GM10266 (cell line): Measurements from ENCODE around the gene FZD10.

Experiments
- DNase-seq: peaks from one replicate; pipeline ENCODE4 v3.0.0; 2012; ENCODE audit errors: extremely low spot score
- TF ChIP-seq, protein P1 (sequence below): IDR thresholded peaks from 2 replicates; pipeline ENCODE4 v1.5.1; 2012; ENCODE audit warnings: mild to moderate bottlenecking, low read depth; ENCODE audit not compliant: control insufficient read depth, insufficient read depth; ENCODE audit errors: missing control alignments

FZD10 gene

GRCh38 chr12:130192642-130193345 lies 30.5 kb downstream of the FZD10 start:
- TF ChIP-seq, protein P1, sequence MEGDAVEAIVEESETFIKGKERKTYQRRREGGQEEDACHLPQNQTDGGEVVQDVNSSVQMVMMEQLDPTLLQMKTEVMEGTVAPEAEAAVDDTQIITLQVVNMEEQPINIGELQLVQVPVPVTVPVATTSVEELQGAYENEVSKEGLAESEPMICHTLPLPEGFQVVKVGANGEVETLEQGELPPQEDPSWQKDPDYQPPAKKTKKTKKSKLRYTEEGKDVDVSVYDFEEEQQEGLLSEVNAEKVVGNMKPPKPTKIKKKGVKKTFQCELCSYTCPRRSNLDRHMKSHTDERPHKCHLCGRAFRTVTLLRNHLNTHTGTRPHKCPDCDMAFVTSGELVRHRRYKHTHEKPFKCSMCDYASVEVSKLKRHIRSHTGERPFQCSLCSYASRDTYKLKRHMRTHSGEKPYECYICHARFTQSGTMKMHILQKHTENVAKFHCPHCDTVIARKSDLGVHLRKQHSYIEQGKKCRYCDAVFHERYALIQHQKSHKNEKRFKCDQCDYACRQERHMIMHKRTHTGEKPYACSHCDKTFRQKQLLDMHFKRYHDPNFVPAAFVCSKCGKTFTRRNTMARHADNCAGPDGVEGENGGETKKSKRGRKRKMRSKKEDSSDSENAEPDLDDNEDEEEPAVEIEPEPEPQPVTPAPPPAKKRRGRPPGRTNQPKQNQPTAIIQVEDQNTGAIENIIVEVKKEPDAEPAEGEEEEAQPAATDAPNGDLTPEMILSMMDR, result no peak
- DNase-seq, result no peak

DNA sequence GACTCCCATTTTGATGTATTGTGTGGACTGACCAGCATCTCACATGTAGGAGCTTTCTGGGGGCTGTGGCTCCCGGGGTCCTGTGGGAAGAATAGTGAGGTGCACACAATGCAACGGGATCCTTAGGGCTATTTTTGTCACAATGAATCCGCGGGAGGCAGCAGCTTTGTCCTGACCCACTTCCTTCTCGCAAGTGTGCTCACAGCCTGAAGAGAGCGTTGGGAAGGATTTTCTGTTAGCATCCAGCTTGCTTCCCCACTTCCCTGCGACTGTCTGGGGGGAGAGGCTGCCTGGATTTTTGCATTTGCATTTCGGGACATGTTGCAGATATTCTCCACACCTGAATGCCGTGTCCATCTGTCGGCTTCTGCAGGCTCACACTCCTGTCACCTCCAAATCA lies 31.9 kb downstream of the FZD10 start:
- DNase-seq, result no peak
- TF ChIP-seq, protein P1, result no peak

GRCh38 chr12:130195369-130195768 lies 33.1 kb downstream of the FZD10 start:
- TF ChIP-seq, protein P1, result no peak
- no peak for DNase-seq

- DNase-seq, result no peak
- TF ChIP-seq, protein P1, result no peak
Measured at GRCh38 chr12:130195776-130196175, 33.5 kb downstream of the FZD10 start.

- TF ChIP-seq, protein P1, result no peak
- no peak for DNase-seq
Measured at GRCh38 chr12:130196827-130197226, 34.6 kb downstream of the FZD10 start.

DNA sequence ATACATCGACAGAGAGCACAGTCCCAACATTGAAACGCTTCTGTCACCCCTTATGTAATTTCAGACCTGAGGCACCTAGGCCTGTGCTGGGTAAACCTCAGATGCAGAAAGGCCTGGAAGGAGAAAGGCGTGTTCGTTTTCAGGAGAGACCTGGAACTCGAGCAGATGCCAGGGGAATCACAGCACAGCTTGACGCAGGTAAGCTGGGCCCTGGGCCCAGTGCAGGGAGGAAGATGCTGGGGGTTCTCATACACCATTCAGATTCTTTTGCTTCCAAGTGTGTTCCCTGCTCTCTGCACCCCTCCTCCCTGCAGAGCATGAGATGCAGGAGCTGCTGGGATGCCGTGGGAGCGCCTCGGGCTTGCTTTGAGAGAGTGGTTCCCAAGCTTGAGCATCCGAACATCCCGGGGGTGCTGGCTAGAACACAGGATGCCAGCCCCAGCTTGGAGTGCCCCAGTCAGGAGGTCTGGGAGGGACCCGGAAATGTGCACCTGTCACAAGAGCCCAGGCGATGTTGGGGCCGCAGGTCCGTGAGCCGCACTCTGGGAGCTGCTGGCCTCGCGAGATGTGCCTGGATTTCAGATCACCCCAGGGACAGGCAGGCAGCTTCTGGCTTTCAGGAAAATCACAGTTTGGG lies 35.9 kb downstream of the FZD10 start:
- TF ChIP-seq, protein P1, result no peak
- DNase-seq, result no peak

DNA sequence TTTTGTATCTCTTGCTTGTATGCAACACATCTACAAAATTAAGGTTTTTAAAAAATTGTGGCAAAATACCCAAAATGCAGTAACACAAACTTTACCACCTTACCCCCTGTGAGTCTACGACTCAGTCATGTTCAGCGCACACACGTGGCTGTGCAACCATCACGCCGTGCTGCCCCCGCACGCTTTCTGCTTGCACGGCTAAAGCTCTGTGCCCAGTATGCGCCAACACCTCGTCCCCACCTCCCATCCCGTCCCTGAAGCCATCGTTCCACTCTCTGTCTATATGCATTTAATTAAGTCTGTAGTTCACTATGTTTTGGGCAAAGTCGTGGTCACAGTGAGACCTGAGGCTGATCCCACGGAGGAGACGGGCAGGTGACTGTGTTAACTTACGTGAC lies 36.4 kb downstream of the FZD10 start:
- TF ChIP-seq, protein P1, result no peak
- DNase-seq, result no peak
